GM12874 (cell line): Measurements from ENCODE around the gene KLK15.

ENCODE experiments used
- TF ChIP-seq, protein P1 (sequence below): IDR thresholded peaks from 2 replicates; pipeline ENCODE4 v1.5.1; 2011; ENCODE audit warnings: low read depth, mild to moderate bottlenecking, control low read depth, low read length, moderate library complexity; ENCODE audit not compliant: insufficient read depth

The KLK15 gene, protein sequence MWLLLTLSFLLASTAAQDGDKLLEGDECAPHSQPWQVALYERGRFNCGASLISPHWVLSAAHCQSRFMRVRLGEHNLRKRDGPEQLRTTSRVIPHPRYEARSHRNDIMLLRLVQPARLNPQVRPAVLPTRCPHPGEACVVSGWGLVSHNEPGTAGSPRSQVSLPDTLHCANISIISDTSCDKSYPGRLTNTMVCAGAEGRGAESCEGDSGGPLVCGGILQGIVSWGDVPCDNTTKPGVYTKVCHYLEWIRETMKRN

GRCh38 chr19:50833117-50833801 lies at the start of gene KLK15:
KLK15 (minus strand) TSS chr19:50833574; CDS start chr19:50831492, 2,082 bp downstream.
- TF ChIP-seq, protein P1, sequence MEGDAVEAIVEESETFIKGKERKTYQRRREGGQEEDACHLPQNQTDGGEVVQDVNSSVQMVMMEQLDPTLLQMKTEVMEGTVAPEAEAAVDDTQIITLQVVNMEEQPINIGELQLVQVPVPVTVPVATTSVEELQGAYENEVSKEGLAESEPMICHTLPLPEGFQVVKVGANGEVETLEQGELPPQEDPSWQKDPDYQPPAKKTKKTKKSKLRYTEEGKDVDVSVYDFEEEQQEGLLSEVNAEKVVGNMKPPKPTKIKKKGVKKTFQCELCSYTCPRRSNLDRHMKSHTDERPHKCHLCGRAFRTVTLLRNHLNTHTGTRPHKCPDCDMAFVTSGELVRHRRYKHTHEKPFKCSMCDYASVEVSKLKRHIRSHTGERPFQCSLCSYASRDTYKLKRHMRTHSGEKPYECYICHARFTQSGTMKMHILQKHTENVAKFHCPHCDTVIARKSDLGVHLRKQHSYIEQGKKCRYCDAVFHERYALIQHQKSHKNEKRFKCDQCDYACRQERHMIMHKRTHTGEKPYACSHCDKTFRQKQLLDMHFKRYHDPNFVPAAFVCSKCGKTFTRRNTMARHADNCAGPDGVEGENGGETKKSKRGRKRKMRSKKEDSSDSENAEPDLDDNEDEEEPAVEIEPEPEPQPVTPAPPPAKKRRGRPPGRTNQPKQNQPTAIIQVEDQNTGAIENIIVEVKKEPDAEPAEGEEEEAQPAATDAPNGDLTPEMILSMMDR = no peak

DNA sequence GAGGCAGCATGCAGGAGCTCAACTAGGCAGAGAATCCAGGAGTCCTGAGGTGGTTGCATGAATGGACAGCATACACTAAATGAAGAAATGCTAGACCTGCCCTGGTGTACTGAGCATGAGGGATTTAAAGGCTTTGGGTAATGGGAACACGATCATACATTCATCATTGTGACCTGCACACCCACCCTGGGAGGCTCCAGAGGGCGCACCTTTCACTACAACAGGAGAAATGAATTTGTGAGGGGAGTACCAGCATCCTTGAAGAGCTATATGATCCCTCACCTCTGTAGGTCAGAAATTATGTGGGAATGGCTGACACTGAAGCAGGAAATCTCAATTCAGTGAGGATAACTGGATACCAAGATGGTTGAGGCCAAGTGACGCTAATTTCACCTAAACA lies 48.8 kb upstream of the KLK15 start:
- TF ChIP-seq, protein P1 = no peak

DNA sequence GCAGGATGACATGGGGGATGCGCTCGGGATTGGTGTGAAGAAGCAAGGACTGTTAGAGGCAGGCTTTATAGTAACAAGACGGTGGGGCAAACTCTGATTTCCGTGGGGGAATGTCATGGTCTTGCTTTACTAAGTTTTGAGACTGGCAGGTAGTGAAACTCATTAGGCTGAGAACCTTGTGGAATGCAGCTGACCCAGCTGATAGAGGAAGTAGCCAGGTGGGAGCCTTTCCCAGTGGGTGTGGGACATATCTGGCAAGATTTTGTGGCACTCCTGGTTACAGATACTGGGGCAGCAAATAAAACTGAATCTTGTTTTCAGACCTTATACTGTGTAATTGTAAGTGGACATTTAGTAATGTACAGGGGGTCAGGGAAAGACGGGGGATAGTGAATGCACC lies 46.9 kb upstream of the KLK15 start:
- TF ChIP-seq, protein P1 = no peak

DNA sequence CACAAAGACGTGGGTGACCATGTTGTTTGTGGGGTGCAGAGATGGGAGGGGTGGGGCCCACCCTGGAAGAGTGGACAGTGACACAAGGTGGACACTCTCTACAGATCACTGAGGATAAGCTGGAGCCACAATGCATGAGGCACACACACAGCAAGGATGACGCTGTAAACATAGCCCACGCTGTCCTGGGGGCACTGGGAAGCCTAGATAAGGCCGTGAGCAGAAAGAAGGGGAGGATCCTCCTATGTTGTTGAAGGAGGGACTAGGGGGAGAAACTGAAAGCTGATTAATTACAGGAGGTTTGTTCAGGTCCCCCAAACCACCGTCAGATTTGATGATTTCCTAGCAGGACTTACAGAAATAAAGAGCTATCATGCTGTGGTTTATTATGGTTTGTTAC lies 45.5 kb upstream of the KLK15 start:
- TF ChIP-seq, protein P1 = no peak

DNA sequence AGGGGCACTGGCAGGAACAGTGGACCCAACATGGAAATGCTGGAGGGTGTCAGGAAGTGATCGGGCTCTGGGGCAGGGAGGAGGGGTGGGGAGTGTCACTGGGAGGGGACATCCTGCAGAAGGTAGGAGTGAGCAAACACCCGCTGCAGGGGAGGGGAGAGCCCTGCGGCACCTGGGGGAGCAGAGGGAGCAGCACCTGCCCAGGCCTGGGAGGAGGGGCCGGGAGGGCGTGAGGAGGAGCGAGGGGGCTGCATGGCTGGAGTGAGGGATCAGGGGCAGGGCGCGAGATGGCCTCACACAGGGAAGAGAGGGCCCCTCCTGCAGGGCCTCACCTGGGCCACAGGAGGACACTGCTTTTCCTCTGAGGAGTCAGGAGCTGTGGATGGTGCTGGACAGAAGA lies 44.0 kb upstream of the KLK15 start:
- TF ChIP-seq, protein P1 = no peak

DNA sequence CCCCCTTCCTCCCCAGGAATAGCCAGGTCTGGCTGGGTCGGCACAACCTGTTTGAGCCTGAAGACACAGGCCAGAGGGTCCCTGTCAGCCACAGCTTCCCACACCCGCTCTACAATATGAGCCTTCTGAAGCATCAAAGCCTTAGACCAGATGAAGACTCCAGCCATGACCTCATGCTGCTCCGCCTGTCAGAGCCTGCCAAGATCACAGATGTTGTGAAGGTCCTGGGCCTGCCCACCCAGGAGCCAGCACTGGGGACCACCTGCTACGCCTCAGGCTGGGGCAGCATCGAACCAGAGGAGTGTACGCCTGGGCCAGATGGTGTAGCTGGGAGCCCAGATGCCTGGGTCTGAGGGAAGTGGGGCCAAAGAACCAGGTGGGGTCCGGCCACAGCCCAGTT lies 43.1 kb upstream of the KLK15 start:
- TF ChIP-seq, protein P1 = no peak

GRCh38 chr19:50875795-50876422 lies 42.5 kb upstream of the KLK15 start:
- TF ChIP-seq, protein P1 = no peak
